NK-92 (cell line): ENCODE results near the gene TAS2R60.
"Not testable (repeated sequence)": the region's sequence is repeated elsewhere in the genome, so short reads cannot be mapped to it uniquely, and the experiment has no call there.

Source experiments
- DNase-seq: peaks from one replicate; lab custom pipeline; 2025; ENCODE audit not compliant: unreplicated experiment; lab: John Stamatoyannopoulos, UW

The TAS2R60 gene

GRCh38 chr7:143472071-143472689, 28.9 kb downstream of the TAS2R60 start:
- not testable (repeated sequence) for DNase-seq

DNA sequence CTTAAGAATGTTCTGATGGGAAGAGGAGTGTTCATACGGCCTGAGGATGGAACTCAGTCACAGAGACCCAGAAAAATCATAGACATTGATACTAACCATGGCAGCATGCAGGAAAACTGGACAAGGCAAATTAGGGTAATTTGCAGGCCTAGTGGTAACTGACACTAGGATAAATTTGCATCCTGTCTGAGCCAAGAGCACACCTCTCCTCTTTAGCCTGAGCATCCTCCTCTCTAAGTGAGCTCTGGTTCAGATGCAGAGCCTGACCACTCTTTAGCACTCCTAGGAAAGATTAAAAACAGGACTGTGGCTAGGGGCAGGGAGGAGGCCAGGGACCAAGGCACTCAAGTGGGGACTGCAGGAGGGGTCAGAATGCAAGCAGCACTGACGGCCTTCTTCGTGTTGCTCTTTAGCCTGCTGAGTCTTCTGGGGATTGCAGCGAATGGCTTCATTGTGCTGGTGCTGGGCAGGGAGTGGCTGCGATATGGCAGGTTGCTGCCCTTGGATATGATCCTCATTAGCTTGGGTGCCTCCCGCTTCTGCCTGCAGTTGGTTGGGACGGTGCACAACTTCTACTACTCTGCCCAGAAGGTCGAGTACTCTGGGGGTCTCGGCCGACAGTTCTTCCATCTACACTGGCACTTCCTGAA, 34.4 kb downstream of the TAS2R60 start, which contains the start of gene TAS2R41:
Gene TAS2R41, plus strand, starts transcription at position 373 of the 650 bp plus-strand sequence. Its CDS starts 0 bp downstream, at position 373.
- DNase-seq: no peak

DNA sequence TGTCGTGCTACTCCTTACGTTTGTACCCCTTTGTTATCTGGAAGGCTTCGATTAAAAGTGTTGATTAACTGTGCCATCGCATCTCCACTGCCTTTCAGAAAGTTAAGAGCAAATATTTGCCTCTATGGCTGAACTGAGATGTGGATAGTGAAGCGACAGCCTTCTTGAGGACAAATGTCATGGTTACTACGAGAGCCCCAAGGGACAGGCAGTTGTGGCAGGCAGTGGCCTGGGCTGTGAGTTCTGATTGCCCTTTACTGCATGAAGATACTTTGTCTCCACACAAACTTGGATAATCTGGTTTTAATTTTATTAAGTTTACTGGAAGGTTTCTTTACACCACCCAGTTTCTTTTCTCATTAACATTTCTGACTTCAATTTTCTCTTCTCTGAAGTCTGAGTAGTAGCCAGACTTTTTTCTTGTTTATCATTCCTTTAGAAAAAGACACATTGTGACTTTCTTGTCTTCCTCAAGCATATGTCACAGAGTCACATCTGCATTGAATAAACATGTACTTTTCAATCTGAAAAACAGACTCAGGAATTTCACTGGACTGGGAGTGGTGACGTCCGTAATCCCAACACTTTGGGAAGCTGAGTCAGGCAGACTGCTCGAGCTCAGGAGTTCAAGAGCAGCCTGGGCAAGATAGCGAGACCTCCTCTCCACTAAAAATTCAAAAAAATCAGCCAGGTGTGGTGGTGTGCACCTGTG, 36.0 kb downstream of the TAS2R60 start:
- no peak for DNase-seq

DNA sequence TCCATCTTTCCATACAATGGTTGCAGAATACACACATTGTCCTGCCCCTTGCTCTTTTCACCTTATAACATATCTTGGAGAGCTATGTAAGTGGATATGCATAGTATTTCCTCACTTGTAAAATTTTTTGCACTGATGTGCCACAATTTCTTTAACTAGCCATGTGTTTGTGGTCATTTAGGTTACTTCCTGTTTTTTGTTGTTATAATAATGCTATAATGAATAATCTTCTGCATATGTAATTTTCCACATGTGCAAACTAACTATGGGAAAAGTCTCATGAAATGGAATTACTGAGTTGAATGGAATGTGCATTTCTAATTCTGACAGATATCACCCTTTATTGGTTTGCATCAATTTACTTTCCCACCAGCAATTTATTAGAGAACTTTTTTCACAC, 37.2 kb downstream of the TAS2R60 start:
- no peak for DNase-seq

GRCh38 chr7:143484119-143484518, 40.9 kb downstream of the TAS2R60 start:
- DNase-seq: no peak

DNA sequence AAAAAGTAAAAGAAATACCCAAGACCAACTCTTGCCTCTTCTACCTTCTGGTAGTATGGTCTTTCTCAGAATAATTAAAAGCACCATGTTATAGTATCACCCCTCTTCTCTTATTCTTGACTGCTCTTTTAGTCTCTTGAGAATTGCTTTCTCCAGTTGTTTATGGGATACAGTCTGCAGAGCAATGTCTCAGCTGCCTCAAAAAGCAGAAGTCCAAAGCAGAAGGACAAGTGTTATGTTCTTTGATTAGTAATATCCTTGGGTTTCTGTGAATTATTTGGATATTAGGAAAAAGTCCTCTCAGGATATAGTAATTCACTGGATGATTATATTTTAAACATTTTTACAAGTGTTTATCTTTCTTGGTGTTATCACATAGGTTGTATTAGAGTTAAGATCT, 41.8 kb downstream of the TAS2R60 start:
- no peak for DNase-seq

DNA sequence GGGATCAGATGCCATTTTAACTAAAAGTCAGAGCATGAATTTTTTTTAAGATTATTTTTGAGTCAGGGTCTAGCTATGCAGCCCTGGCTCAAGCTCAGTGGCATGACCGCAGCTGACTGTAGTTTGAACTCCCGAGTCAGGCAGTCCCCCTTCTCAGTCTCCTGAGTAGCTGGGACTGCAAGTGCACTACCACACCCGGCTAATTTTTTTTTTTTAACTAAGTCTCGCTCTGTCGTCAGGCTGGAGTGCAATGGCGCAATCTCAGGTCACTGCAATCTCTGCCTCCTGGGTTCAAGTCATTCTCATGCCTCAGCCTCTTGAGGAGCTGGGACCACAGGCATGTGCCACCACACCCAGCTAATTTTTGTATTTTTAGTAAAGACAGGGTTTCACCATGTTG, 42.2 kb downstream of the TAS2R60 start:
- no peak for DNase-seq

- DNase-seq: not testable (repeated sequence)
These were observed 43.0 kb downstream of the TAS2R60 start for GRCh38 chr7:143486266-143486665.

DNA sequence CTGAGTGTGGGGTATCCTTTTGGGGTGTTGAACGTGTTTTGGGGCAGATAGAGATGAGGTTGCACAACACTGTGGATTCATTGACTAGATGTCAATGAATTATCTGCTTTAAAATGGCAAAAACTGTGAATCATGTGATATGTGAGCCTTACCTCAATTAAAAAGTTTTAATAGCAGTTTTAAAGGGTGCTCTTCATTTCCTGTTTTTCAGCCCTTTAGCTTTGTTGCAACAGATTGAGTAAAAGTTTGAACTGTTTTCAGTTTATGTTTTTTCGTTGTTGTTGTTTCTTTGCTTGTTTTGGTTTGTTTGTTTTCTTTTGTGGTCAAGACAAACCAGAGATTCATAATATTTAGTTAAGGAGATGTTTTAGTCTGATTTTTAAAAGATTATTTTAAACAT, 43.8 kb downstream of the TAS2R60 start:
- no peak for DNase-seq

DNA sequence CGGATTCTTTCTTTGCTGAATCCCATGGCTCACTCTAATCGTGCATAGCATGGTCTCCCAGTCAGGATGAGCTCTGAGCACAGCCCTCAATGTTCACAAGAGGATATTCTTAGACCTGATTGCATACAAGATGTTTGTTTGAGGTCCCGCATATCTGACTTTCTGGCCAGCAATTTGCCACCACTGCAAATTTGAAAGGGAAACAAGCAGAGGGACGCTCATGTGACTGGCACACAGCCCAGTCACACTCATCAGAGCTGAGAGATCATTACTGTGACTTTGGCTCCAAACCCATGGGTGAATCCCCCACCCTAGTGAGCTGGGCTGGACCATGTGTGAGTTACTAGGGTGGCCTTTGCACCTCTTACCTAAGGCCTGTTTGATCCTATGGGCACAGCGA, 44.3 kb downstream of the TAS2R60 start:
- no peak for DNase-seq

GRCh38 chr7:143490717-143491306, 47.6 kb downstream of the TAS2R60 start:
- DNase-seq: no peak

- DNase-seq: no peak
These were observed 48.8 kb downstream of the TAS2R60 start for GRCh38 chr7:143492043-143492471.

GRCh38 chr7:143492799-143493739, 49.8 kb downstream of the TAS2R60 start:
- DNase-seq: no peak

GRCh38 chr7:143493751-143494150, 50.5 kb downstream of the TAS2R60 start:
- DNase-seq: no peak
